ENCODE measurements around the gene COX6B1.
"Not testable (repeated sequence)": the region's sequence is repeated elsewhere in the genome, so short reads cannot be mapped to it uniquely, and the experiment has no call there.

COX6B1 gene

DNA sequence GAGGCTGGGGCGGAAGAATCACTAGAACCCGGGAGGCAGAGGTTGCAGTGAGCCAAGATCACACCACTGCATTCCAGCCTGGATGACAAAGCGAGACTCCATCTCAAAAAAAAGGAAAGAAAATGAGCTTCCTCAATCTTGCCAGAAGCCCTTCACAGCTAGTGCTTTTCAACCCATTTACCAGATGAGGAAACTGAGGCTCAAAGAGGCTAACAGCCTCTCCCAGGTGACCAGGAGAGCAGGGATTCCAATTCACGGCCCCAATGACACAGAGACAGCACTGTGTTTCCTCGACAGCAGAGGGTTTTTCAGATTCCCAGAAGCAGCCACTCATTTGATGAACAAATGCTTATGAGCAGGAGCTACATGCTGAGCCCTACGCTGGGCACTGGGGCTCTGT lies 21.4 kb downstream of the COX6B1 start:
- no peak for DNase-seq

DNA sequence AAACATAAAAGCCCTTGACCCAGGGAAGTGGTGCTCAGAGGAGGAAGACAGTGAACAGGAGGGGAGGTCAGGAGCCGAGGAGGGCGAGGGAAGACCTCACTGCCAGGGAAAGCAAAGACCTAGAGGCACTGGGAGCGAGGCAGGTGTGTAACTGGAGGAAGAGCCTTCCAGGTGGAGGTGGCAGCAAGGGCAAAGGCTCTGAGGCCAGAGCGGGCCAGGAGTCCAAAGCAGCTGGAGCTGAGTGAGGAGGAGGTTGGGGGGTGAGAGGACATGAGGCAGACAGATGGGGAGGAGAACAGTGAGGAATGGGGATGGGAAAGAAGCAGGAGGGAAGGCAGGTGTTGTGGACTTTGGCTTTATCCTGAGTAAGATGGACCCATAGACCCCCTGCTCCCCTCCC lies 21.9 kb downstream of the COX6B1 start:
- DNase-seq = peak in 1 of 2 experiments; percentile 40

DNA sequence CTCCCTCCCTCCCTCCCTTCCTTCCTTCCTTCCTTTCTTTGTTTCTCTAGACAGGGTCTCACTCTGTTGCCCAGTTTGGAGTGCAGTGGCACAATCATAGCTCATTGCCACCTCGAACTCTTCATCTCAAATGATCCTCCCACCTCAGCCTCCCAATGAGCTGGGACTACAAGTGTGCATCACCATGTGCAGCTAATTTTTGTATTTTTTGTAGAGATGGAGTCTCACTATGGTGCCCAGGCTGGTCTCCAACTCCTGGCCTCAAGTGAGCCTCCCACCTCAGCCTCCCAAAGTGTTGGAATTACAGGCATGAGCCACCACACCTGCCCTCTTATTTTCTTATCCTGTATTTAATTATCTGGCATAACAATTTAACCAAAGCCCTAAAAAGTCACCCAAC lies 22.6 kb downstream of the COX6B1 start:
- no peak for DNase-seq

DNA sequence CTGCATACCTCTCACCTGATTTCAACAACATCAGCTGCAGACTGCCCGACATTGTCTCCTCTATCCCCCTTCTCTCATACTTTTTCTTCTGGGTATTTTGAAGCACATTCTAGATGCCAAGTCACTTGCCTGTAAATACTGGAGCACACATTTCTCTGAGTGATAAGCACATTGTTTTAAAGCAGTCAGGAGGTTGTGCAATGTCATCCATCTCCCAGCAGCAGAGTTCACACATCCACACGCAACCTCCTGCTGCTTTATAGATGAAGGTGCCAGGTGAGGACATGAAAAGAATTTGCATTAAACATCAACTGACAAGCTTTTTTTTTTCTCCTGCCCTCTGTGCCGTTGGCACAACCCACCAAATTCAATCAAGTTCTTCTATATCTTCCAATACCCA lies 23.7 kb downstream of the COX6B1 start:
- DNase-seq = no peak

DNA sequence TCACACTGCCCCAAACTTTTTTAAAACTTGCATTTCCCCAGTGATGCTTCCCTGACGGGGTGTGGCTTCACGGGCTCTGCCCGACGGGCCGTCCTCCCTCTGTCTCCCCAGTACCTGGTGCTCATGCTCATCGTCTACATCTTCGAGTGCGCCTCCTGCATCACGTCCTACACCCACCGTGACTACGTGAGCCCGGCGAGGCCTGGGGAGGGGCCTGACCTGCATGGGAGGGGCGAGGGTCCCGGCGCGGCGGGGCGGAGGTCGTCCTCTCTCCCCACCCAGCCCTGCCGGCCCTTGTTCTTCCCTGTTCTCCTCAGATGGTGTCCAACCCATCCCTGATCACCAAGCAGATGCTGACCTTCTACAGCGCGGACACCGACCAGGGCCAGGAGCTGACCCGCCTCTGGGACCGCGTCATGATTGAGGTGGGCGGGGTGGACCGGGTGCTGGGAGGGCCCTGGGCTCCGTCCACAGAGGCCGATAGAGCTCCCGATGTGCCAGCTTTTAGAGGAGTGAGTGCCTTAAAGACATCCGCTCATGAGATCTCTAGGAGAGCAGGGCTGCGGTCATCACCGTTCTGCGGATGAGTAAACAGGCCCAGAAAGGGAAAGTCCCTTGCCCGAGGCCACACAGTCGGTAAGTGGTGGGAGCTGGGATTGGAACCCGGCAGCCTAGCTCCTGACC lies 25.1 kb downstream of the COX6B1 start:
- peak in 1 of 2 experiments; percentile 13 for DNase-seq

DNA sequence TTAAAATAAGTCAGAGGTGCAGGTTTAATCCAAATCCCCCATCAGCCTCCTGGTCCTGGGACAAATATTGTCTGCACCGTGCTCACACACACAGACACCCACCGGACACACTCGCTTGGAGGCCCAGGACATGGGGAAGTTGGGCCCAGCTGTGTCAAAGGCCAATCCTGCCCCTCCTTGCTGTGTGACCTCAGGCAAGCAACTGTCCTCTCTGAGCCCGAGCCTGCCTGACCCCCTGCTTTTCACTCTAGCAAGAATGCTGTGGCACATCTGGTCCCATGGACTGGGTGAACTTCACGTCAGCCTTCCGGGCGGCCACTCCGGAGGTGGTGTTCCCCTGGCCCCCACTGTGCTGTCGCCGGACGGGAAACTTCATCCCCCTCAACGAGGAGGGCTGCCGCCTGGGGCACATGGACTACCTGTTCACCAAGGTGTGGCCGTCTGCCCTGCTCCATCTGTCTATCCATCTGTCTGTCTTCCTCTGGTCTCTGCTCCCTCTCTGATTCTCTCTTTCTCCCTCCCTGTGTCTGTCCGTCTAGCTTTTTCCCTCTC lies 27.5 kb downstream of the COX6B1 start:
- no peak for DNase-seq

DNA sequence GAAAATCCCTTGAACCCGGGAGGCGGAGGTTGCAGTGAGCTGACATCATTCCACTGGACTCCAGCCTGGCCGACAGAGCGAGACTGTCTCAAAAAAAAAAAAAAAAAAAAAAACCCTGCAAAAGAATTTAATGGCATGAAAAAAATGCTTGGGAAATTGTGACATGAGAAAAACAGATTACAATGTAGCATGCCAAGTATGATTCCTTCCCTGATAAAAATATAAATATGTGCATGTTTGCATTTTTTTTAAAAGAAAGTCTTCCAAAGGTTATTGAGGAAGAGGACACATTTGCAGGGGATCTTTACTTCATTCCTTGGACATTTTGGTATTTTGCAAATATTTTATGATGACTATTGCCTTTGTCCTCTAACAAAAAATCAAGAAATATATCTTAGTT lies 41.7 kb downstream of the COX6B1 start:
- DNase-seq = no peak

- not testable (repeated sequence) for DNase-seq
Measured at GRCh38 chr19:35691106-35691505, 43.0 kb downstream of the COX6B1 start.

DNA sequence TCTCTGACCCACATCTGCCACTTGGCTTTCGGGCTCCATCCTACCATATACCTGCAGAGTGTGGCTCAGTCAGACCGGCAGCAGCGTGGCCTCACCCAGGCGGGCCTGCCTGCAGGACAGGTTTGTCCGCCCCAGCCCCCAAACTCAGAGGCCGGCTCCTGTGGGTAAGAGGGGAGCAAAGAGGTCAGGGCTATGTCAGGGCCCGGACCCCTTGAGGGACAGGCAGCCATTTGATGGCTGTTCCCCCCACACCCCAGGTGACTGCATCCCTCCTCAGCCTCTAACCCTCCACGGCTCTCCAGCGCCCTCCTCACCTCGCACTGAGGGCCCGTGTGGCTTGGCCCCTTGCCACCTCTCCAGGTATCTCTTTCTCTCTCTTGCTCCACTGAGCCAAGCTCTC lies 43.9 kb downstream of the COX6B1 start:
- no peak for DNase-seq

- no peak for DNase-seq
Measured at GRCh38 chr19:35693422-35693821, 45.3 kb downstream of the COX6B1 start.

- DNase-seq = peak; percentile 78 to 87
Measured at GRCh38 chr19:35693835-35694599, 45.9 kb downstream of the COX6B1 start.

GRCh38 chr19:35695895-35696422 lies 47.8 kb downstream of the COX6B1 start:
- DNase-seq = no peak

GRCh38 chr19:35696835-35697234 lies 48.7 kb downstream of the COX6B1 start:
- DNase-seq = no peak

DNA sequence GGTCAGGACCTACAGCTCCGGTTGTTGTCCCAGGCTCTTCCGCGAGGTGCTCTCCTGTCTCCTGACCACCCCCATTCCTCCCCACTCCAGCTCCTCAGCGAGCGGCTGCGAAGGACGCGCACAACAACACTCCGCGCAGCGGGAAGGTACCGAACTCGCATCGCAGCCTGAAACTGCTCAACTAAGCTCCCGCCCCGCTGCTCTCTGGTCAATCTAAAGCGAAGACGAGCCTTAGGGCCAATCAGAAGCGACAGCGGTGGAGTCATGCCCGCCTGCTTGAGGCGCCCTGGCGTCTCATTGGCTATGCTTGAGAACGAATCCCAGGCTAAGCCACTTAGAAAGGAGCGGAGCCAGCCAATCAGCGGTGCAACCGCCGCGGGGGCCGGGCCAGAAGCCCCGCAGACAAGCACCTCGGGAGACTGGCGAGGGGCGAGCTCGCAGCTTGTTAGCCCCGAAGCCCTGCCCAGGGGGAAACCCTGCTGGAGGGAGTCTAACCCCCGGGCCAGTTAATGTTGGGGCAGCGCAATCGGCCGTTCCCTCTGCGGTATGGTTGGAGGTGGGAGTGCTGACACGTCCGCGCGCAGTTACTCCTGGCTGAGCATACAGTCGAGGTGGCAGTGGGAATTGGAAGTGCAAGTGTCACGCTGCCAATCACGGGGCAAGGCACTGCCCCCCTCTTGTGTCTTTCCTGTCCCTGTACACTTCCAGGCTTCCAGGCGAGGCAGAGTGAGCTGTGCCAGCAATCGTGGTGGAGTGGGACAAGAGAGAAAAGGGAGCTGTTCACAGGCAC lies 54.3 kb downstream of the COX6B1 start:
- DNase-seq = peak; percentile 99 to 100

- DNase-seq = peak in 1 of 2 experiments; percentile 22
Measured at GRCh38 chr19:35703343-35703742, 55.2 kb downstream of the COX6B1 start.

DNA sequence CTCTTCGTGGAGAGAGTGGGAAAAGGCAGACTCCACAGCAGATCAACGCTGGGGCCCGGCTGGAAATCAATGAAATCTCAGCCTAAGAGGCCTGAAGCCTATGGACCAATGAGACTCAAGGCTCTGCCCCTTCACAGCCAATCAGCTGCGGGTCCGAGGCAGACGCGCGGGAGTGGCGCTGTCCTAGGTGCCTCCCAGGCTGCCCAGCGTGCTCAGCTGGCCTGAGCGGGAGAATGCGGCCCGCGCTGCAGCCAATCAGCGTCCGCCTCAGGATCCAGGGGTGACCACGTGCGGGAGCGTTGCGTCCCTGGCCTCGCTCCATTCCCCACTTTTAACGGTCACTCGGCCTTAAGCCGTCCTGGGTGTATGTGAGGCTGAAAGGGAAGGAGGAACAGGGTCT lies 56.1 kb downstream of the COX6B1 start, which contains the start of gene ZBTB32:
TSS of gene ZBTB32 (plus strand) at position 341 of the 400 bp plus-strand sequence. CDS start 10,069 bp downstream, outside the sequence.
- no peak for DNase-seq

Data from NCI-H524 (cell line).